Keratinocyte (primary cell): ENCODE results near the gene SHANK1. TPM values are rescaled to one million over a fixed set of nuclear protein-coding genes. Genes with fewer than 3 reads are reported as not detected.

Source experiments
- DNase-seq: peaks from one replicate; pipeline ENCODE4 v3.0.0-alpha.2; 2011; ENCODE audit warnings: low read depth, missing footprints, low spot score
- FAIRE-seq: peaks from 2 replicates; lab custom pipeline; 2011; peaks lifted over from hg19 to GRCh38; lab: Jason Lieb, UNC
- H2AFZ ChIP-seq: 2 replicates; pipeline ENCODE4 v1.6.0; 2012; ENCODE audit warnings: low read length, control low read depth, inconsistent platforms; ENCODE audit not compliant: control insufficient read depth
- H3K27ac ChIP-seq: 2 replicates; pipeline ENCODE4 v1.5.1; 2011; ENCODE audit warnings: low read length; ENCODE audit not compliant: control insufficient read depth, insufficient read depth
- H3K27me3 ChIP-seq: 3 replicates; pipeline ENCODE4 v1.6.0; 2011; ENCODE audit warnings: low read length; ENCODE audit not compliant: control insufficient read depth, insufficient read depth; ENCODE audit errors: extremely low read depth
- H3K36me3 ChIP-seq, 2 experiments: 2 replicates in 1 of 2; 3 replicates in 1 of 2; pipeline ENCODE4 v1.5.1; 2011; ENCODE audit warnings: low read length in 2 of 2, mild to moderate bottlenecking in 1 of 2; ENCODE audit not compliant: control insufficient read depth in 2 of 2, insufficient read depth in 2 of 2; ENCODE audit errors: extremely low read depth in 1 of 2
- H3K4me1 ChIP-seq: 3 replicates; pipeline ENCODE4 v1.5.1; 2011; ENCODE audit warnings: low read length; ENCODE audit not compliant: control insufficient read depth, insufficient read depth; ENCODE audit errors: extremely low read depth
- H3K4me2 ChIP-seq: 3 replicates; pipeline ENCODE4 v1.6.0; 2011; ENCODE audit warnings: low read depth, low read length; ENCODE audit not compliant: control insufficient read depth, insufficient read depth; ENCODE audit errors: extremely low read depth
- H3K4me3 ChIP-seq, 3 experiments: fragments of 200-600 bp in 1 of 3; sonication (generic) in 1 of 3; 2 replicates in 2 of 3; 3 replicates in 1 of 3; pipeline ENCODE4 v1.5.1; 2011 to 2016; ENCODE audit warnings: low read length in 3 of 3, mild to moderate bottlenecking in 3 of 3, control low read depth in 2 of 3, inconsistent platforms in 1 of 3, low read depth in 1 of 3, mixed read lengths in 1 of 3, mixed run types in 1 of 3, moderate library complexity in 1 of 3; ENCODE audit not compliant: control insufficient read depth in 2 of 3, insufficient read depth in 2 of 3; ENCODE audit errors: extremely low read depth in 1 of 3
- H3K79me2 ChIP-seq: 2 replicates; pipeline ENCODE4 v1.6.0; 2012; ENCODE audit warnings: low read length; ENCODE audit not compliant: control insufficient read depth, insufficient read depth
- H3K9ac ChIP-seq: 3 replicates; pipeline ENCODE4 v1.6.0; 2011; ENCODE audit warnings: low read length; ENCODE audit not compliant: control insufficient read depth, insufficient read depth; ENCODE audit errors: extremely low read depth
- H3K9me1 ChIP-seq: 3 replicates; pipeline ENCODE4 v1.6.0; 2011; ENCODE audit warnings: low read length; ENCODE audit not compliant: control insufficient read depth, insufficient read depth; ENCODE audit errors: extremely low read depth
- H3K9me3 ChIP-seq: 2 replicates; pipeline ENCODE4 v1.5.1; 2012; ENCODE audit warnings: low read depth, low read length; ENCODE audit not compliant: control insufficient read depth
- H4K20me1 ChIP-seq: 3 replicates; pipeline ENCODE4 v1.6.0; 2011; ENCODE audit warnings: low read length; ENCODE audit not compliant: control insufficient read depth, insufficient read depth; ENCODE audit errors: extremely low read depth
- EZH2 ChIP-seq: IDR thresholded peaks from one replicate; pipeline ENCODE4 v1.6.1; 2012; ENCODE audit warnings: inconsistent platforms, mild to moderate bottlenecking, low read length, moderate library complexity
- dilution Hi-C: fragments of 300-500 bp; cut with MboI; formaldehyde crosslinking; loops from one replicate; pipeline ENCODE4 v1.7.0; 2020; ENCODE audit warnings: low sequenced_read_pairs; ENCODE audit not compliant: extremely low pct_ligation_motif_present
- polyA plus RNA-seq, 5 experiments: library from polyadenylated mRNA; depleted of rRNA in 3 of 5; stranded (reverse) in 3 of 5; stranded (forward) in 1 of 5; unstranded in 1 of 5; fragments of >200 nt; gene quantifications; 1 replicate in 1 of 5; 2 replicates in 3 of 5; 3 replicates in 1 of 5; pipeline versions ENCODE4 v1.2.1 to v1.2.3, GENCODE V29; 2011 to 2012; ENCODE audit warnings: missing spikeins in 2 of 5, low read depth in 1 of 5, low replicate concordance in 1 of 5
- TF ChIP-seq, protein P1 (sequence below), 3 experiments: IDR thresholded peaks in 1 of 3; conservative IDR thresholded peaks in 1 of 3; optimal IDR thresholded peaks in 1 of 3; 2 replicates in 2 of 3; 3 replicates in 1 of 3; pipeline versions ENCODE3 to v1.5.1; 2011; ENCODE audit warnings: low read length in 3 of 3, mild to moderate bottlenecking in 3 of 3, moderate library complexity in 2 of 3, control low read depth in 1 of 3, inconsistent platforms in 1 of 3; ENCODE audit not compliant: insufficient read depth in 2 of 3; ENCODE audit errors: extremely low read depth in 1 of 3

Gene SHANK1
- polyA plus RNA-seq, 1 donor (not counting 4 experiments of a cell fraction or from before 2014, with no cell fraction given), result 0.51 TPM

DNA sequence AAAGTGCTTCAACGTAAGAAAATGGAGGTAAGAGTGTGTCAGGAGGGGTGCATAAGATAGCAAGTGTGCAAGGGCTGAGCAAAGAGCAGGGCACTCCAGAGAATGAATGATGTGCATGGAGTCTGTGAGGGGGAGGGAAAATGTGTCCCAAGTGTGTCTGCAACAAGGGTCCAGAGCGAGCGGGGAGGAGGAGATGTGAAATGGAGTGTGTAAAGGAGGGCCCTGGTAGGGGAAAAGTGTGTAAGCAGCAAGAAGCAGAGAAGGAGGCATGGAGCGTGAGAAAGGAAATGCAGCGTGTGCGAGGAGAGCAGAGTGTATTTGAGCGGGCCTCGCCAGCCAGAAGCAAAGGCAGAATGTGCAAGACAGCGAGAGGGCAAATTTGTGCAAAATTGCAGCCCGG, 58.6 kb downstream of the SHANK1 start:
- no peaks in the 10 kb centered on the region for H3K4me1 ChIP-seq
- no peak overlapping the region for H3K9ac ChIP-seq
- FAIRE-seq (no peak), DNase-seq (no peak)
- peaks cover 10% of the 10 kb centered on the region for H3K27me3 ChIP-seq
- H4K20me1 ChIP-seq, result peaks cover 2% of the 10 kb centered on the region
- no peaks in the 10 kb centered on the region for H3K9me1 ChIP-seq
- no peak overlapping the region for H3K4me3 ChIP-seq
- no peak overlapping the region for H3K4me2 ChIP-seq
- H3K79me2 ChIP-seq, result no peaks in the 10 kb centered on the region
- TF ChIP-seq EZH2, result no peak
- TF ChIP-seq, protein P1, sequence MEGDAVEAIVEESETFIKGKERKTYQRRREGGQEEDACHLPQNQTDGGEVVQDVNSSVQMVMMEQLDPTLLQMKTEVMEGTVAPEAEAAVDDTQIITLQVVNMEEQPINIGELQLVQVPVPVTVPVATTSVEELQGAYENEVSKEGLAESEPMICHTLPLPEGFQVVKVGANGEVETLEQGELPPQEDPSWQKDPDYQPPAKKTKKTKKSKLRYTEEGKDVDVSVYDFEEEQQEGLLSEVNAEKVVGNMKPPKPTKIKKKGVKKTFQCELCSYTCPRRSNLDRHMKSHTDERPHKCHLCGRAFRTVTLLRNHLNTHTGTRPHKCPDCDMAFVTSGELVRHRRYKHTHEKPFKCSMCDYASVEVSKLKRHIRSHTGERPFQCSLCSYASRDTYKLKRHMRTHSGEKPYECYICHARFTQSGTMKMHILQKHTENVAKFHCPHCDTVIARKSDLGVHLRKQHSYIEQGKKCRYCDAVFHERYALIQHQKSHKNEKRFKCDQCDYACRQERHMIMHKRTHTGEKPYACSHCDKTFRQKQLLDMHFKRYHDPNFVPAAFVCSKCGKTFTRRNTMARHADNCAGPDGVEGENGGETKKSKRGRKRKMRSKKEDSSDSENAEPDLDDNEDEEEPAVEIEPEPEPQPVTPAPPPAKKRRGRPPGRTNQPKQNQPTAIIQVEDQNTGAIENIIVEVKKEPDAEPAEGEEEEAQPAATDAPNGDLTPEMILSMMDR (optimal IDR thresholded peaks at IDR 0.05 in 1 of 3, IDR thresholded peaks at IDR 0.05 in 1 of 3, conservative IDR thresholded peaks at IDR 0.05 in 1 of 3; ENCODE audit: extremely low read depth in 1 of 3, insufficient read depth in 2 of 3, low read length in 3 of 3), result no peak
- no peaks in the 10 kb centered on the region for H3K9me3 ChIP-seq
- no peaks in the 10 kb centered on the region for H3K36me3 ChIP-seq
- no peak overlapping the region for H3K27ac ChIP-seq
- dilution Hi-C loops, result no loop called here
- H2AFZ ChIP-seq, result no peak overlapping the region

DNA sequence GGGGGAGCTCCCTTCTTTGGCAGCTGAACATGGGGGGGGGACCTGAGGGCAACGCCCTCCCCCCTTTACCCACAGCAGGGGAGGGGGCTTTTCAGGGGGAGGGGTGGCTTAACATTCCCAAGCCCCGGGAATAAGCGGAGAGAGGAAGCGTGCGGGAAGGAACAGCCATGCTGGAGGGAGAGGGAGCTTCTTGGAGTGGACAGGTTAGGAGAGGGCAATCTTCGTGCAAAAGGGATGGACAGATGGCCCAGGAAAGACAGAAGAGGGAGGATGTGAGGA, 59.6 kb downstream of the SHANK1 start:
- DNase-seq (no peak), FAIRE-seq (no peak)
- H3K4me2 ChIP-seq, result no peak overlapping the region
- TF ChIP-seq, protein P1 (optimal IDR thresholded peaks at IDR 0.05 in 1 of 3, IDR thresholded peaks at IDR 0.05 in 1 of 3, conservative IDR thresholded peaks at IDR 0.05 in 1 of 3; ENCODE audit: extremely low read depth in 1 of 3, insufficient read depth in 2 of 3, low read length in 3 of 3), result no peak
- TF ChIP-seq EZH2, result no peak
- H3K4me3 ChIP-seq, result no peak overlapping the region
- peaks cover 7% of the 10 kb centered on the region for H3K27me3 ChIP-seq
- H2AFZ ChIP-seq, result no peak overlapping the region
- H3K9me3 ChIP-seq, result no peaks in the 10 kb centered on the region
- H4K20me1 ChIP-seq, result peaks cover 2% of the 10 kb centered on the region
- H3K27ac ChIP-seq, result no peak overlapping the region
- no peaks in the 10 kb centered on the region for H3K9me1 ChIP-seq
- dilution Hi-C loops, result no loop called here
- H3K9ac ChIP-seq, result no peak overlapping the region
- no peaks in the 10 kb centered on the region for H3K36me3 ChIP-seq
- no peaks in the 10 kb centered on the region for H3K79me2 ChIP-seq
- H3K4me1 ChIP-seq, result no peaks in the 10 kb centered on the region
